HepG2 (cell line): ENCODE measurements around the gene DAZAP1. TPM values are rescaled to one million over a fixed set of nuclear protein-coding genes. Genes with fewer than 3 reads are reported as not detected.

Experiments
- ATAC-seq: fragments of 200-7000 bp; cut with Tn5 transposase; 3 replicates; pipeline ENCODE4 v1.9.1; 2020; ENCODE audit warnings: mild to moderate bottlenecking, moderate library complexity
- BruUV-seq: library from RNA; stranded (reverse); fragments of 400-500 nt; replicated peaks from 2 replicates; lab custom pipeline; 2021; lab: Mats Ljungman, UMichigan
- CTCF ChIA-PET: fragments of 300-600 bp; formaldehyde crosslinking; extraction: SDS; loops from one replicate; lab custom pipeline; 2021; ENCODE audit warnings: low total read pairs, inconsistent platforms, low intra/inter-chr PET ratio; lab: Yijun Ruan, JAX
- POLR2A ChIA-PET: fragments of 350-600 bp; sonication (Branson Sonifier 250); formaldehyde crosslinking; loops from one replicate; lab custom pipeline; 2020; ENCODE audit warnings: antibody characterized with exemption, inconsistent platforms; lab: Yijun Ruan, JAX
- DNase-seq: peaks from one replicate; pipeline ENCODE4 v3.0.0-alpha.2; 2015; ENCODE audit warnings: low spot score
- FAIRE-seq: peaks from 3 replicates; lab custom pipeline; 2011; peaks lifted over from hg19 to GRCh38; lab: Jason Lieb, UNC
- H2AFZ ChIP-seq: one replicate; pipeline ENCODE4 v1.6.1; 2011; ENCODE audit warnings: low read length, inconsistent platforms
- H3K27ac ChIP-seq: fragments of 300-600 bp; 3 replicates; pipeline ENCODE4 v1.8.0; 2011; ENCODE audit warnings: mixed run types, mild to moderate bottlenecking, mixed read lengths, low read length, inconsistent platforms; ENCODE audit not compliant: insufficient read depth; ENCODE audit errors: extremely low read length
- H3K27me3 ChIP-seq, 2 experiments: fragments of 200-600 bp in 1 of 2; 2 replicates in 1 of 2; 3 replicates in 1 of 2; pipeline versions ENCODE4 v1.6.0 to v1.8.0; 2011; ENCODE audit warnings: low read length in 2 of 2, mild to moderate bottlenecking in 2 of 2, moderate library complexity in 2 of 2, inconsistent platforms in 1 of 2; ENCODE audit not compliant: insufficient read depth in 2 of 2, control insufficient read depth in 1 of 2
- H3K36me3 ChIP-seq, 2 experiments: fragments of 200-600 bp in 1 of 2; replicated peaks in 1 of 2; 2 replicates in 1 of 2; 3 replicates in 1 of 2; pipeline versions ENCODE4 v1.5.1 to v1.8.0; 2011; ENCODE audit warnings: low read length in 2 of 2, inconsistent platforms in 1 of 2; ENCODE audit not compliant: insufficient read depth in 2 of 2, control insufficient read depth in 1 of 2
- H3K4me1 ChIP-seq: 2 replicates; pipeline ENCODE4 v1.5.1; 2012; ENCODE audit warnings: low read length, inconsistent platforms; ENCODE audit not compliant: insufficient read depth
- H3K4me2 ChIP-seq: 2 replicates; pipeline ENCODE4 v1.6.0; 2011; ENCODE audit warnings: low read depth, low read length, inconsistent platforms
- H3K4me3 ChIP-seq, 3 experiments: fragments of 200-600 bp in 1 of 3; sonication (generic), shearing (Covaris generic) in 1 of 3; replicated peaks in 1 of 3; 2 replicates each; pipeline ENCODE4 v1.5.1; 2011 to 2016; ENCODE audit warnings: low read length in 3 of 3, inconsistent platforms in 2 of 3, low read depth in 2 of 3, mild to moderate bottlenecking in 2 of 3, control low read depth in 1 of 3, mixed read lengths in 1 of 3; ENCODE audit not compliant: insufficient read depth in 1 of 3
- H3K79me2 ChIP-seq: one replicate; pipeline ENCODE4 v1.6.1; 2011; ENCODE audit warnings: low read length, inconsistent platforms; ENCODE audit not compliant: insufficient read depth
- H3K9ac ChIP-seq: 2 replicates; pipeline ENCODE4 v1.6.0; 2011; ENCODE audit warnings: mild to moderate bottlenecking, low read depth, low read length, inconsistent platforms; ENCODE audit not compliant: insufficient read depth
- H3K9me3 ChIP-seq: 2 replicates; pipeline ENCODE4 v1.5.1; 2012; ENCODE audit warnings: mild to moderate bottlenecking, low read length
- H4K20me1 ChIP-seq: 2 replicates; pipeline ENCODE4 v1.6.0; 2011; ENCODE audit warnings: inconsistent platforms, mild to moderate bottlenecking, low read length, moderate library complexity; ENCODE audit not compliant: insufficient read depth
- AGO1 ChIP-seq: fragments of 200-400 bp; formaldehyde crosslinking; IDR thresholded peaks from 2 replicates; pipeline ENCODE4 v1.6.1; 2017; ENCODE audit warnings: mild to moderate bottlenecking, low read depth, low read length, moderate library complexity; ENCODE audit not compliant: poor library complexity, severe bottlenecking
- BRD4 ChIP-seq: sonication (generic); formaldehyde crosslinking; IDR thresholded peaks from 2 replicates; pipeline ENCODE4 v1.4.0; 2020; ENCODE audit warnings: missing genetic modification reagents
- CBX5 ChIP-seq: sonication (generic); formaldehyde crosslinking; IDR thresholded peaks from 2 replicates; pipeline ENCODE4 v1.4.0; 2020; ENCODE audit warnings: missing genetic modification reagents, borderline replicate concordance
- ISL2 ChIP-seq: sonication (generic); formaldehyde crosslinking; IDR thresholded peaks from 2 replicates; pipeline ENCODE4 v1.5.0; 2020; ENCODE audit warnings: missing genetic modification reagents
- MEIS2 ChIP-seq: sonication (generic); formaldehyde crosslinking; IDR thresholded peaks from 2 replicates; pipeline ENCODE4 v1.9.0; 2021; ENCODE audit warnings: mild to moderate bottlenecking, missing genetic modification reagents
- NFRKB ChIP-seq: fragments of 450-650 bp; IDR thresholded peaks from 2 replicates; pipeline ENCODE4 v1.6.1; 2017
- PAX8 ChIP-seq: sonication (generic); formaldehyde crosslinking; IDR thresholded peaks from 2 replicates; pipeline ENCODE4 v1.8.0; 2022; ENCODE audit warnings: mild to moderate bottlenecking, missing genetic modification reagents, borderline replicate concordance
- REL ChIP-seq: sonication (generic); formaldehyde crosslinking; conservative IDR thresholded peaks from 2 replicates; pipeline ENCODE4 v1.8.0; 2022; ENCODE audit warnings: mild to moderate bottlenecking, missing genetic modification reagents, moderate library complexity
- SKI ChIP-seq: fragments of 450-650 bp; IDR thresholded peaks from one replicate; pipeline ENCODE4 v1.6.1; 2018; ENCODE audit warnings: mild to moderate bottlenecking; ENCODE audit not compliant: partially characterized antibody
- SMAD3 ChIP-seq: sonication (generic); formaldehyde crosslinking; IDR thresholded peaks from 2 replicates; pipeline ENCODE4 v1.4.0; 2020; ENCODE audit warnings: missing genetic modification reagents
- ZNF543 ChIP-seq: sonication (generic); formaldehyde crosslinking; IDR thresholded peaks from 2 replicates; pipeline ENCODE4 v1.4.0; 2020; ENCODE audit warnings: mild to moderate bottlenecking, missing genetic modification reagents
- ZNF816 ChIP-seq: sonication (generic); formaldehyde crosslinking; IDR thresholded peaks from 2 replicates; pipeline ENCODE4 v1.8.0; 2022; ENCODE audit warnings: missing genetic modification reagents, mild to moderate bottlenecking, borderline replicate concordance
- WGBS: methylation state at CpG from one replicate; pipeline ENCODE4 v1.1.6; 2017; ENCODE audit warnings: low lambda C conversion rate; 5-methylcytosine and 5-hydroxymethylcytosine counted together
- in situ Hi-C: cut with HindIII; loops from 2 replicates; pipeline ENCODE4 v1.10.0; 2017; ENCODE audit warnings: low pct_unique_long_range_greater_than_20kb; ENCODE audit not compliant: extremely low pct_ligation_motif_present
- intact Hi-C: fragments of 100-400 bp; cut with micrococcal nuclease; formaldehyde crosslinking; loops from one replicate; pipeline ENCODE4 v1.10.0; 2022; ENCODE audit not compliant: unreplicated experiment
- polyA plus RNA-seq, 8 experiments: library from polyadenylated mRNA; depleted of rRNA in 3 of 8; stranded (reverse) in 7 of 8; unstranded in 1 of 8; fragments of >200 nt; fragmentation: Illumina TruSeq in 4 of 8; extraction: Trizol in 4 of 8; gene quantifications; 2 replicates each; pipeline versions ENCODE4 v1.2.1 to v1.2.3, GENCODE V29; 2011 to 2016; ENCODE audit warnings: low read depth in 4 of 8, missing spikeins in 1 of 8, mixed read lengths in 1 of 8; ENCODE audit not compliant: insufficient read depth in 1 of 8
- total RNA-seq, 5 experiments: library from RNA; depleted of rRNA; stranded (reverse); fragments of >200 nt; fragmentation: Illumina TruSeq; extraction: Trizol; gene quantifications; 2 replicates each; pipeline ENCODE4 v1.2.3, GENCODE V29; 2016; ENCODE audit warnings: low read depth in 1 of 5
- TF ChIP-seq, protein P1 (sequence below): sonication (generic); formaldehyde crosslinking; IDR thresholded peaks from 2 replicates; pipeline ENCODE4 v1.4.0; 2020; ENCODE audit warnings: mild to moderate bottlenecking, missing genetic modification reagents
- TF ChIP-seq, protein P2 (sequence below): sonication (generic); formaldehyde crosslinking; IDR thresholded peaks from 2 replicates; pipeline ENCODE4 v1.8.1; 2022; ENCODE audit warnings: low read depth, mild to moderate bottlenecking, missing genetic modification reagents
- TF ChIP-seq, protein P3 (sequence below): sonication (generic); formaldehyde crosslinking; IDR thresholded peaks from 2 replicates; pipeline ENCODE4 v1.5.1; 2020; ENCODE audit warnings: missing genetic modification reagents, mild to moderate bottlenecking, borderline replicate concordance

Gene DAZAP1
- total and polyA plus RNA-seq, 2 of the 13 experiments (the other 11 are each of a cell fraction or from before 2014, with no cell fraction given): 63.3 to 79.2 TPM

DNA sequence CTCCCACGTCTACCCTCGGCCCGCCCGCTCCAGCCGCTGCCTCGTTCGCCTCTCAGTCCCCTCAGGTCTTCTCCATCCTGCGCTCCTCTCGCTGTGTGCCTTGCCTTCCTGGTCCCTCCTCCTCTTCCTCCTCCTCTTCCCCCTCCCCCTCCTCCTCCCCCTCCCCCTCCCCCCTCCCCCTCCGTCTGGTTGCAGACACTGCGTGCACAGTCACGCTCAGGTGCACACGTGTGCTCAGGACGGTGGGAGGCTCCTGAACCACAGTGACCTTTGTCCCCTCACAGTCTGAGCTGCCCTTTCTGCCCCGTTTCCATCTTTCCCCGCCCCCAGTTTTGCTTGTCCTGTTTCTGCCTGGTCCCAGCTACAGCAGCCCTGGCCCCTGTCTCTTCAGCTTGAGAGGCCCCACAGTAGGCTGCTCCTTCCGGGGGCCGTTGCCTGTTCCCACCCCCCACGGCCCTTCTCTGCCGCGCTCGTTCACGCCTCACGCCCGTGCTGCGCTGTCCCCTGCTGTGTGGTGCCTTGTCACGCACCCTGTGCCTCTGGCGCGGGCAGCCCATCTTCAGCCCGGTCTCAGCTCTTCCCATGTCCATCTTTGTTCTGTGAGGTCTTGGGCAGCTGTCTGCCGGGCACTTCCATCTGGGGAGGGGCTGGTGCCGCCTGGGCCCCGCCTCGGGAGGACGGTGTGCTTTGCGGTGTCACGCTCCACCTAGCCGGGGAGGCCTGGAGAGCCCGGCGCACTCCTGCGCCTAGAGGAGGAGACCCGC, 17.0 kb downstream of the DAZAP1 start:
- peak overlapping the region; percentile 57 for H3K9ac ChIP-seq
- peaks cover 19% of the 10 kb centered on the region for H4K20me1 ChIP-seq
- intact Hi-C loops (no loop called here), in situ Hi-C loops (no loop called here)
- ATAC-seq (peak; percentile 81), DNase-seq (peak; percentile 88), FAIRE-seq (peak; percentile 75)
- no TSS peak for BruUV-seq
- H3K27ac ChIP-seq: peak overlapping the region; percentile 80
- H3K4me2 ChIP-seq: peak overlapping the region; percentile 65
- H3K4me3 ChIP-seq: peak overlapping the region in 1 of 3 experiments; percentile 25; a peak in 2 of 6 replicates
- no peaks in the 10 kb centered on the region for H3K9me3 ChIP-seq
- H3K27me3 ChIP-seq: no peaks in the 10 kb centered on the region
- H3K36me3 ChIP-seq: peaks cover 29 to 77% of the 10 kb centered on the region in 2 experiments
- 41% methylated on average over 37 of the region's 42 CpGs for WGBS
- CTCF ChIA-PET: no interaction called here
- peaks cover 40% of the 10 kb centered on the region for H3K79me2 ChIP-seq
- H3K4me1 ChIP-seq: peaks cover 41% of the 10 kb centered on the region
- no peak overlapping the region for H2AFZ ChIP-seq
- POLR2A ChIA-PET: interaction anchor here (0.8 to 2.1 kb wide), 11 partner anchors 8 to 155 kb away, joined by 3 to 15 read pairs (median 4); partner anchors contain the start of gene CIRBP
- TF ChIP-seq SKI (no peak), PAX8 (CRISPR knock-in tag) (no peak), ZNF543 (0 out of 2 replicates have a peak, but pooled peaks have one; percentile 26), AGO1 (no peak), NFRKB (no peak), MEIS2 (CRISPR knock-in tag) (no peak), CBX5 (CRISPR knock-in tag) (no peak; the same call in 1 of the 2 replicates), SMAD3 (CRISPR knock-in tag) (no peak), ZNF816 (CRISPR knock-in tag) (no peak), REL (CRISPR knock-in tag) (no peak), BRD4 (CRISPR knock-in tag) (no peak), ISL2 (CRISPR knock-in tag) (no peak)
- TF ChIP-seq, protein P1, sequence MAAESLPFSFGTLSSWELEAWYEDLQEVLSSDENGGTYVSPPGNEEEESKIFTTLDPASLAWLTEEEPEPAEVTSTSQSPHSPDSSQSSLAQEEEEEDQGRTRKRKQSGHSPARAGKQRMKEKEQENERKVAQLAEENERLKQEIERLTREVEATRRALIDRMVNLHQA (CRISPR knock-in tag): no peak
- TF ChIP-seq, protein P2, sequence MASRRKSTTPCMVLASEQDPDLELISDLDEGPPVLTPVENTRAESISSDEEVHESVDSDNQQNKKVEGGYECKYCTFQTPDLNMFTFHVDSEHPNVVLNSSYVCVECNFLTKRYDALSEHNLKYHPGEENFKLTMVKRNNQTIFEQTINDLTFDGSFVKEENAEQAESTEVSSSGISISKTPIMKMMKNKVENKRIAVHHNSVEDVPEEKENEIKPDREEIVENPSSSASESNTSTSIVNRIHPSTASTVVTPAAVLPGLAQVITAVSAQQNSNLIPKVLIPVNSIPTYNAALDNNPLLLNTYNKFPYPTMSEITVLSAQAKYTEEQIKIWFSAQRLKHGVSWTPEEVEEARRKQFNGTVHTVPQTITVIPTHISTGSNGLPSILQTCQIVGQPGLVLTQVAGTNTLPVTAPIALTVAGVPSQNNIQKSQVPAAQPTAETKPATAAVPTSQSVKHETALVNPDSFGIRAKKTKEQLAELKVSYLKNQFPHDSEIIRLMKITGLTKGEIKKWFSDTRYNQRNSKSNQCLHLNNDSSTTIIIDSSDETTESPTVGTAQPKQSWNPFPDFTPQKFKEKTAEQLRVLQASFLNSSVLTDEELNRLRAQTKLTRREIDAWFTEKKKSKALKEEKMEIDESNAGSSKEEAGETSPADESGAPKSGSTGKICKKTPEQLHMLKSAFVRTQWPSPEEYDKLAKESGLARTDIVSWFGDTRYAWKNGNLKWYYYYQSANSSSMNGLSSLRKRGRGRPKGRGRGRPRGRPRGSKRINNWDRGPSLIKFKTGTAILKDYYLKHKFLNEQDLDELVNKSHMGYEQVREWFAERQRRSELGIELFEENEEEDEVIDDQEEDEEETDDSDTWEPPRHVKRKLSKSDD (CRISPR knock-in tag): no peak
- TF ChIP-seq, protein P3, sequence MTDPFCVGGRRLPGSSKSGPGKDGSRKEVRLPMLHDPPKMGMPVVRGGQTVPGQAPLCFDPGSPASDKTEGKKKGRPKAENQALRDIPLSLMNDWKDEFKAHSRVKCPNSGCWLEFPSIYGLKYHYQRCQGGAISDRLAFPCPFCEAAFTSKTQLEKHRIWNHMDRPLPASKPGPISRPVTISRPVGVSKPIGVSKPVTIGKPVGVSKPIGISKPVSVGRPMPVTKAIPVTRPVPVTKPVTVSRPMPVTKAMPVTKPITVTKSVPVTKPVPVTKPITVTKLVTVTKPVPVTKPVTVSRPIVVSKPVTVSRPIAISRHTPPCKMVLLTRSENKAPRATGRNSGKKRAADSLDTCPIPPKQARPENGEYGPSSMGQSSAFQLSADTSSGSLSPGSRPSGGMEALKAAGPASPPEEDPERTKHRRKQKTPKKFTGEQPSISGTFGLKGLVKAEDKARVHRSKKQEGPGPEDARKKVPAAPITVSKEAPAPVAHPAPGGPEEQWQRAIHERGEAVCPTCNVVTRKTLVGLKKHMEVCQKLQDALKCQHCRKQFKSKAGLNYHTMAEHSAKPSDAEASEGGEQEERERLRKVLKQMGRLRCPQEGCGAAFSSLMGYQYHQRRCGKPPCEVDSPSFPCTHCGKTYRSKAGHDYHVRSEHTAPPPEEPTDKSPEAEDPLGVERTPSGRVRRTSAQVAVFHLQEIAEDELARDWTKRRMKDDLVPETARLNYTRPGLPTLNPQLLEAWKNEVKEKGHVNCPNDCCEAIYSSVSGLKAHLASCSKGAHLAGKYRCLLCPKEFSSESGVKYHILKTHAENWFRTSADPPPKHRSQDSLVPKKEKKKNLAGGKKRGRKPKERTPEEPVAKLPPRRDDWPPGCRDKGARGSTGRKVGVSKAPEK (CRISPR knock-in tag): no peak
